ENCODE measurements around the gene ITPR2.

ITPR2 gene

DNA sequence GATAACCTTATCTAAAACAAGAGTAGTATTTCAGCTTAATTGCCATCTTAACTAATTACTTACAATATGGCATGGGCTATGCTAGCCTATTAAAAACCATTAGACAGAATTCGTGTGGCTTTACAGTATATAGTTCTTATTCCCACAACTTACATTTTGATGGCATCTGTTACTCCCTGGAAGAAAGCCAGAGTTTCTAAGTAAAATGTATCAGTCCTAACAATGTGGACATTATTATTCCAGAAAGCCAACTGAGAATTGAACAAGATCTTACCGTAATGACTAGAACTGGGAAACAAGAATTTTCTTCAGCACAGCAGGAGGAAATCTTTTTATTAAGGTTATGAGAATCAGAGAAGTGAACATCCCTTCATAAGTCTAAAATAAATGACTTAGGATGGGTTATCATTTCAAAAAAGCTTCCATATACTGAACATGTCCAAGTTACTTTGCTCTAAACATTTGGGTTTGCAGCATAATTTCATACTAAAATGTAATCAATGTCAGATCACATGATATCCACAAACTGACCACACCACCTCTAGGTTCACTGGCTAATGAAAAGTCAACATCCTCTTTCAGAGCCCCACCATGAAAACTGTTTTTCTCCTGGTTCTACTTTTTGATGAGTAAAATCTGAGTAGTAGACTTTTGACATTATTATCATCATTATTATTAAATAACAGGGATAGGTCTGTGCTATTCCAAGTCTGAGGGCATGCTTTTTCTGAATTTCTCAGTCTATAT lies 457.9 kb downstream of the ITPR2 start:
- no peak for DNase-seq

DNA sequence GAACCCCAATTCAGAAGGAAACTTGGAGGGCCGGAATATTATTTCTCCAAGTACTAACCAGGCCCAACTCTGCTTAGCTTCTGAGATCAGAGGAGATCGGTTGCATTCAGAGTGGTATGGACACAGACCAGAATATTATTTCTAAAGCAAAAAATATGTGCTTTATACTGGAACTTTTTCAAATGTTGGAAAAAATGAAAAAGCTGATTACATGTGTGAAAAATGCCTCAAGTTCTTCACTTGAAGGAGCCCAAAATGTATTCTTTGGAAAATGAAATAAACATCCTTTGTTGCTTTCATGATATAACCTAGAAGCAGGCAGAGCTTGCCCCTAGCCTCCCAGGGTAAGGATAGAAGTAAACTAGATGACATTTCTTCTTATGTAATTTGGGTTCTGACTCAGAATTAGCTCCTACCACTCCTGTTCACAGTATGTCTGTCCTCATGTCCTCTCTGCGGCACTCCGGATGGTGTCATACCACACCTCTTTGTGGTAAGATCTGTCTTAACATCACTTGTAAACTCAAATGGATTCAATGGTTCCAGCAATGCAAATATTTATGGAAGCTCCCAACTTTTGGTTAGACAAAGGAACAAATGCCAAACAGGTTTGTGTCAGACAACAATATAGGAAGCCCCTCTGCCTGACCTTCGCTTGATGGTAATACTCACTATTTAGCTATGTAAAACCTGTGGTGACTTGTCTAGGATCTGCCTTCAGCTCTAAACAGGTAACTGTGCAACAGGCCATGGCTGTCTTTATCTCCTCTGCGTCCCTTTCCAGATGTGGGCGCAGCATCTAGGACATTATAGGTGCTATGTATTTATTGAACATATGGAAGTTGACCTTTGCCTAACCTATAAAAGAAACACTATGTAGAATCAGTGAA lies 459.1 kb downstream of the ITPR2 start:
- DNase-seq = no peak

DNA sequence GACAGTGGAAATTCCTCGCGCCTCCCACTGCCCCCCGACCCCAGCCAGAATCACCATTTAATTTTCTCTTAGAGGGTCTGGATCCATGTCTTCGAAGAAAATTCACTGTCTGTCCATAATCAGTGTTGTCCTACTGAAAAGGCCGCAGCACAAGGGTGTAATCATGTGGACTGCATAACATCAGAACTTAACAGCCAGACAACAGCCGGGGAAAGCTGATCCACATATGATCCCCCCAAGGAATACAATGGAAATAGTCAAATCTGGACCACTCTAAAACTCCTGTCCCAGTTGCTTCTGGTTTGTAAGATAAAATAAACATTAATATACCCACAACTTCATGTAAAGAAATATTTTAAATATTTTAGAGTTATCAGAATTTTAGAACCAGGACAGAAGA lies 460.1 kb downstream of the ITPR2 start:
- DNase-seq = no peak

DNA sequence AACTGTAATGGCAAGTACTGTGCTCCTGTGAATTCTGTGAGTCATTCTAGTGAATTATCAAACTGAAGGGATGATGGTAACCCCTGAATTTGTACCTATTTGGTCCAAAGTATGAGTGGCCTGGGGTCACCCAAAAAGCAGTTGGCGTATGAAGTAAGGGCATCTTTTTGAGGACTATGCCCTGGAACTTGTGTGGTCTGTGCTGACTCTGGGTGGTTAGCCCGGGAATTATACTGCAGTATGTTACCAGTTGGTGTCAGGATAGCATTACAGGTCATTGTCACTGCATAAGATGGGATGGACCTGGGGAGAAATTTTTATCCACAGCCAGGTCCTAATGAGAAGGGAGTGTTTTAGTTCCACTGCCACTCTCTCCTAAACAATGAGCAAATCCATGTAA lies 462.9 kb downstream of the ITPR2 start:
- no peak for DNase-seq

DNA sequence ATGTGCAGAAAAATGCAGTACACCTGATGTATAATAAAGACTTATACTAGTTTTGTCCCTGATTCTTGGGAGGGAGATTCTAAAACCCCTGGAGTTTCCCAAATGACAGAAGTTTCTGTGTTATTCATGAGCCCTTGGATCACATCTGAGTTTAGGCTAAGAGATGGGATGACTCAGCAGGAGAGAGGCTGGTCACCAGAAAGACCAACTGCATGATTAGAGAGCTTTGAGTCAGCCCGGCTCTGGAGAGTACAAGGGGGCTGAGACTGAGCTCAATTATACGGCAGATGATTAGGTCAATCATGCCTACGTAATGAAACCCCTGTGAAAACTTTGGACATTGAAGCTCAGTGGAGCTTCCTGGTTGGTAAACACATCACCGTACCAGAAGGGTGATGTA lies 463.4 kb downstream of the ITPR2 start:
- no peak for DNase-seq

DNA sequence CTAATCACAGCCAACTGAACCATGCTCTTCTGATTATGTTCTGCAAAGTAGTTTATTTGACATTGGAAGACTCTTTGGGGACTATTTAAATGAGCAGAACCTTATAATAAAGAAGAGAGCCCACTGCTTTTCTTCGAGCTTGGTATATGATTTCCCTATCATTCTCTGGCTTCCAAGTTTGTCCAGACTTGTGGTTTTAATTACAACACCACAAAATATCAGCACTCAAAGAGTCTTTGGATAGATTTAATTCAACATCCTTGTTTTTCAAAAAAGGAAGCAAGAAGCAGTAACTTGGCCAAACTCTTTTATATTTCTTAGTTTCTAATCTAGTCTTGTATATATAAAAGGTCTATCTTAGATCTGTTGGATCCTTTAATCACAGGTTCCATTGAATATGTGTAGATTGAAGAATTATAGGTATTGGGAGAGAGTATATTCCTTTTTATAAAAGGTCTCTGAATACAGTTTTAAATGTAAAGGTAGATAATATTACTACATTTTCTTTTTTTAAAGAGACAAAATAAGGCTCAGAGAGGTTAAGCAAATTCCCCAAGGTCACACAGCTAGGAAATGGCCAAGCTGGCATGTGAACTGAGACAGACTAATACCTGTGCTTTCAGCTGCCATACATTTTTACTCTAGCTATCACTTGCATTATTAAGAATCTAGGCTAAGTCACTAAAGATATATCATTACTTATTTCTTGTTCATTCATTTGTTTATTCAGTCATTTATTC lies 464.8 kb downstream of the ITPR2 start:
- DNase-seq = no peak

DNA sequence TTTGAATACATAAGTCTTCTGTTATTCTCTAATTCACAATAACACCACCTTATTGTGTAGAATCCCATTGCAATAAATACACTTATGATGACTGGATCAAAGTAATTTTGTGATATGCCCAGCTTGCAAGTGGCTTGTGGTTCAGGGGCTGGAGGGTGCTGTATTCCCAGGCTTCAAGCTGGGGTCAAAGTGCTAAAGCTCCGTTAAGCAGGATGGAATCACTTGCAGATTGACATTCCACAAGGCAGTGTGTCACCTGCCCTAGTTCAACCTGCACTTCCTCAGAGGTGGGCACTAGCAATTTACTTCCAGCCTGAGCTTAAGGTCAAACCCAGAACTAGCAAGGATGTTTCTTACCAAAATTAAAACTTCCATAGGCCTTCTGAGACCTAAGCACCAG lies 471.0 kb downstream of the ITPR2 start:
- DNase-seq = no peak

DNA sequence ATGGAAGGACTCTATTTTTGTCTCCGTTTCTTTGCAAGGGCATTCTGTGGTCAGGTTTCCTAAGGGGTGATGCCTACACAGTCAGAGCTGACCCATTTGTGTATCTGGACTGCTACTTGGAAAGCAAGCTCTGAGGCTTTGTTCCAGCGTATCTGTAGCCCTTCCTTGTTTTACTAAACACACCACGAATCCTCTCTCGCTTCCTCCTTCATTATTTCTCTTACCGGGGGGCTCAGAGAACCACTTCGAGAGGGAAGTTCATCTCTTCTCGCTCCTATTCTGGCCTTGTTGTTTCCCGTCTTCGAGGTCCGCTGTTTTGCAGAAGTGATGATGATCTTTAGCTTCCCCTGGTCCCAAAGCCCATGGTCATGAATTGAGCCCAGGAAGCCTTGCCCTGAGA lies 472.9 kb downstream of the ITPR2 start:
- no peak for DNase-seq

DNA sequence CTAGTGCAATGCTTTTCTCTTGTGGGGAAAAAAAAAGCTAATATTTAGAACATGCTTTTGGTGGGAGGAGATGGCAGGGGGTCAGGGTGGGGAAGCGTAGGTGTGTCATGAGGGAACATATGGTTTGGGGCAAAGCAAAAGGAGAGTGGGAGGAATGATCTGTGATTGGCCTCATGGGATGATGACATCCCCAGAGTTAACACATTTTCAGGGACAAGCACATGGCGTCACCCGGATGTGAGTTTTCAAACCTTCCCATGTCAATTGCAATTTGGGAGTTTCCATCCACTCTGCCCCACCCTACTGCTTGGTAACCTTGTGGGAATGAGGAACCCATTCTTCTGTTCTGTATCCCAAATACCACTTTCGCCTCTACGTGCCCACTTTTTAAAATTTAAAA lies 473.4 kb downstream of the ITPR2 start:
- DNase-seq = no peak

DNA sequence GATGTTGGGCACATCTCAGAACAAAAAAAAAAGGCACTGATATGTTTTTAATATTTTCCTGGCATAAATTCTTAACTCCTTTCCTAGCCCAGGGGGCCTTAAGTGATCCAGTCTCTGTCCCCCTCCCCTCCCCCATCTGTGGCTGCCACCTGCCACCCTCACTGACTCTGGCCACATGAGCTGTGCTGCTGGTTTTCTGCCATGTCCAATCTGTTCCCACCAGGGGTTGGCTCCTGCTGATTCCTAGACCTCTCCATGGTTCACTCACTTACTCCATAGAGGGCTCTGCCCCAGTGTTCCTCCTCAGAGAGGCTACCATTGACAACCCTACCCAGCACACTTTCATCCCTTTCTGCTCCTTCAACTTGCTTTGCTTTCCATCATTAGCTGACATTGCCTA lies 474.3 kb downstream of the ITPR2 start:
- DNase-seq = no peak

DNA sequence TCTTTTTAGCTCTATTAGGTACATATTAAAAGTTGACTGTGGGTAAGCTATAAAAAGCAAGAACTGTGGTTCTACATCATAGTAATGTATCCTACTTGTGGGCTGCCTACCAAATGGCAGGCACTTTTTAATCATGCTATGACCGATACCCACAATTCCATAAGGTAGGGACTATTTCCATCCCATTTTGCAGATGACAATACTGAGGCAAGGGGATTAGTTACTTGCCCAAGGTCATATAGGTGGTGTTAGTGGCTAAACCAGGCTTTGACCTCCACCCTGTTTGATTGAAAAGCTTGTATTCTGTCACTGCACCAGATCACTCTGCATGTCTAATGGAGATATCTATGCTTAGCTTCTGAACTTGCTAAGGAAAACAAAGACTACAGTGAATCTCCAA lies 485.7 kb downstream of the ITPR2 start:
- no peak for DNase-seq

DNA sequence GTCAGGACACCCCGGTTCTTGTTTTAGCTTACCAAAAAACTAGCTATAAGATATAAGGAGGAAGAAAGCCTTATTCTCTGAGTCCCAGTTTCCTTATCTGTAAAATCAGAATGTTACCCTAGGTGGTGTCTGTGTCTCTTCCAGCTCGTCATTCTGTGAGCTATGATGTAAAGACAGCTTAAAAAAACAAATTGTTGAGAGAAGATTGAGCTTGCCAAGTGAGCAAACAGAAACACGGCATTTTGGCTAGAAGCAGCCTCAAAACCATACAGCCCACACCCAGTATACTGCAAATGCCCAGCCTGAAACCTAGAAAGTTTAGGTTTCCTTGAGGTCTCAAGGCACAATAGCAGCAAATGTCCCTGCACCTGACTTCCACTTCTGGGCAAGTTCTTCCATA lies 486.3 kb downstream of the ITPR2 start:
- DNase-seq = no peak

DNA sequence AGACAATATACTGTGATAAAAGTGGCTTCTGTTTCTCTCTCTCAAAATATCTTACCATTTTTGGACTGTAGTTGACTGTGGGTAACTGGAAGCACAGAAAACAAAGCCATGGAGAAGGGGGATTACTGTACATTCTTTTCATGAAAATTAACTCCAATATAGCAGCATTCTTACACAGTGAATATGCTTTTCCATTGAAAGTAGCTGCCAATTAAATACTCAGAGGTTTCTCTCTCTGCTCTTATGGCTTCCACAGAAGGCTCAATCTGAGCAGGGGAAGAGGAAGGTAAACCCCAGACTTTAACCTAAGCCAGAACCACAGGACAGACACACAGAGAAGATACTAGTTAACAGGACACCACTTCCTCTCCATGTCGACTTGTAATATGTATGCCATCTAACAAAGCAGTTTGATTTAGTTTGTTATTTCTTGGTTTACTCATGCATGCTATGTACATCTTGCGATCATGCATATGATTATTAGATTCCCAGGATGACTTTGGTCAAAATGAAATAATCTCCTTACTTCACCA lies 487.5 kb downstream of the ITPR2 start:
- DNase-seq = no peak

DNA sequence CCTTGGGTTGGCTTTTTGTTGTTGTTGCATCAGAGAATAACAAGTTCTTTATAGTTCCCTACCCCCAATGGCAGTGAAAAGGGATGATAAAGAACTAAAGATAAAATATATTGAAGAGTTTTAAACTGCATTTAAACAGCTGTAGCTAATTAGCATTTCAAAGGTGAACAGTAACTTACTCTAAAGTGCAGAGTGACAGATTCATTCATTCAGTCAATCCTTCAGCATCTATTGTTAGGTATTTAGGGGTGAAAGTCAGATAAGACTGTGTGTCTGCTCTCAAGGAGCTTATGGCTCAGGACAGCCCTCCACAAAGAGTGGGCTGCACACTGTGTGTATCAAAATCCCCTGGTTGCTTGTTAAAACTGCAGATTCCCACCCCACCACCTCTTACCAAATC lies 491.5 kb downstream of the ITPR2 start:
- DNase-seq = no peak

DNA sequence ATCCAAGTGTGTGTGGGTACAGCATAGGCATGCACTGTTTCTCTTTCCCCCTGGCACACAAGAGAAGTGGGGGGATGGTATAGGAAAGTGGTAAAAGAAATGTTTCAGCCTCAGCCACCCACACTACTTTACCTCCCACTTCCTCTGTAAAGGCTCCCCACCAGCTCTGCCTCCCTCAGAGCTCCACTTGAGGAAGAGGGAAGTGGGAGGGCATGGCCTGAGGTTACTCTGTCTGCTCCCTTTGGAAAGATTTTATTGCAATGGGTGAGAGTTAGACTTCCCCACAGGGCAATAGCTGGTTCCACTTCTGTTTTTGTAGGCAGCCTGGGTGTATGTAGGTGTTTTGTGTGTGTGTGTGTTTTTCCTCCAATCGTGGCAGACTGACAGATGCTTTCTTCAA lies 492.3 kb downstream of the ITPR2 start:
- peak; percentile 56 to 63 for DNase-seq

DNA sequence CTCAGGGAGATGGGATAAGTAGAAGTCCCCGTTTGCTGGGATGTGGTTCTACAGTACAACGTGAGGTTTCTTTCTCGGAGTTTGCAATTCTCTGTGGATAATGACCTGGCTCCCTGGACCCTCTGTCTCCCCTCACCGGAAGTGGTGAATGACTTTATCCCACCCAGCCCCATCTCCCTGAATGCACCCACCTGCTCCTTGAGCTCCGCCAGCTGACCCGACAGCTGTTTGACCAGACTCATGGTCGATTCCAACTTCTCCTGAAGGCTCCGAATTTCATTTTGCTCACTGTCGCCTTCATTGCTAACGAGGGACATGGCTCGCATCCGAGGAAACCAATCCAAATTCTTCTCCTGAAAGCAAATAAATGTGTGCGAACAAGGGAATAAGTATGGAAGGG lies 493.0 kb downstream of the ITPR2 start:
- DNase-seq = no peak

DNA sequence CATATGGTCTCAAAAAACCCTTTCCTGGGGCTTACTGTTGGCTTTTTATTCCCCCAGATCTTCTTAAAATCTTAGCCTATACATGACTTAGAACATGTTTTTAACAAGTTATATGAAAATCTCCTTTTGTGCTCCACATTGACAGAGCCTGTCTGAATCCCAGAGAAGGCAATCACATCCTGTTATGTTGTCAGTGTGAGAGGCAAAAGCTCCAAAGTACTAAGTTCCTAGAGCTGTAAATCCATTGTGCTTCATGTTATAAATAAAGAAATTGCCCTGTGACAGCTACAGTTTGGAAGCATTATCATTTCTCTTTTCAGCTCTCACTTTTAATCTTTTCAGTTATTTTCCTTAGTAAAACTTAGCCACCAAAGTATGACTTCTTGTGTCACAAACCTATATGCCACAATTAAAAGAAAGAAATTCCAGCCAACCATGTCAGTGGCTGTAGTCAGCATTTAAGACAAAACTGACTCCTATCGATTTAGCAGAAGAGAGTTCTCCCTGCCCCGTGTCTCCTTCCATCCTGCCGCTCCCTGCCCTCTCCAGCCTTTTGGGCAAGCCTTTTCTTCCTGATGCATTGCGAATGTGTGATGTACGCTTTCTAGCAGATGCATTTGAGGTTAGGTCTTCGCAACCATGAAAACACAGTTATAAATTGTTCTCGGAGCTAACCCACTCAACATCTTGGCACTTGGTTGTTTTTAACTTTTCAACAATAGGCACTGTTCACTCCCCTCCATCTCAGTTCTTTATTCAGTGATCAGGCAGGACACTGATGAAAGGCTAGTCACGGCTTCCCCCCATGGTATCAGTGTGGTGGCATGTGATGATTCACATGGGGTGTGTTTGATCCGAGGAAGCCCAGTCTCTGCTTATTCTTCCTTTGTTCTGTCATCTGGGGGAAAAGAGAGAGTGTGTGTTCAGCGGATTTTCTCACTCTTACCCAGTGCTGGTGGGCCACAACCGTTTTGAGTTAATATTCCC lies 494.1 kb downstream of the ITPR2 start:
- no peak for DNase-seq

DNA sequence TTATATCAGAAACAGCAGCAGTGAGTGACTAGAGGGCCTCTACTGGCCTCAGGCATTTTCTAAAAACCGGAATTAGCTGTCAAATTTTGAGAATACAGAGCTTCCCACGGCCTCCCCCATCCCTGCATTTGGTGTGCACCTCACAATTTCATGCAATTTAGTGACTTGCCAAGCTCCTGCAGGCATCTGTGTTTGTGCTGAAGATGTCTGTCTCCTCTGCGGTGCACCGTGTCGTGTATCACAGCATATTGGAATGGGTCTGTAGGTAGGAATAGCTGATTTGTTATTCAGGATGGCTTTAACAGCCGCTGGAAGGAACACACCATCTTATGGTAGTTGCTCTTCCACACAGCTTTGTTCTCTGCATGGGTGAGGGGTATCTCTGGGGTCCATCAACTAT lies 497.3 kb downstream of the ITPR2 start:
- no peak for DNase-seq

DNA sequence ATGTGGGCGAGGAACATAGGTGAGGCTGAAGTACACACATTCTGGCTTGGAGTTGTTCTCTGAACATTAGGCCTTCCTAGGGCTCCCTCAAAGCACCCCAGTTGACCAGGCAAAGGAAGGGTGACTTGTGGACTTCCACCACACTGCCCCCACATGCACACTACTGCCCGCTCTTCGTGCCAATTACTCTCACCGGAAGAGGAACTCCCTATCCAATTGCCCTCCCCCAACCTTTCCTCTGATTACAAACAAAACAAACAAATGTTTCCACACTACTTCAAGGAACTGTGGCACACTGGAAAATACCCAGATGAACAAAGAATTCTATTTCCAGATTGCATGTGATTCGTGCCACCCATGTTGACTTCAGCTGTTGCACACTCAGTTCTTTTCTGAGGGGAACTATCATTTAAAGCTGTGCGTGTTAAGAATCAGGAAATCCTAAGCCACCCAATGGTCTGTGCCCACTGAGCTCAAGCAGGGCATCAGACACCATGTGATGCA lies 498.3 kb downstream of the ITPR2 start:
- no peak for DNase-seq

DNA sequence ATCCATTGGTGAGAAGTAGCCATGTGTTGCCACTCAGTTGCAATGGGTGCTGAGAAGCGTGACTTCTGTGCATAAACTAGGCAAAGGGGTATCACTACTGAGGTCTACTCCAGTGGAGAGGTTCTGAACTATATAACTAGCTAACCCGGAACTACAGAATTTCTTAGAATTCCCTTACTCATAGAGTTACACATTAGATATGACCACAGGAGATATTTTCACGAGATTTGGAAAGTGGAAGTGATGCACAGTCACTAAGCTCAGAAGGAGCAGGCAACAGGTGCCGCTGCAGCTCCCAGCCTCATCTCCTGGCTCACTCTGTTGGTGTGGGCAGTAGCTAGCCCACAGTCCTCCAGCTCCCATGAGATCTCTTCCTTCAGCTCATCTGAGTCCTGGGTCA lies 501.0 kb downstream of the ITPR2 start:
- no peak for DNase-seq

DNA sequence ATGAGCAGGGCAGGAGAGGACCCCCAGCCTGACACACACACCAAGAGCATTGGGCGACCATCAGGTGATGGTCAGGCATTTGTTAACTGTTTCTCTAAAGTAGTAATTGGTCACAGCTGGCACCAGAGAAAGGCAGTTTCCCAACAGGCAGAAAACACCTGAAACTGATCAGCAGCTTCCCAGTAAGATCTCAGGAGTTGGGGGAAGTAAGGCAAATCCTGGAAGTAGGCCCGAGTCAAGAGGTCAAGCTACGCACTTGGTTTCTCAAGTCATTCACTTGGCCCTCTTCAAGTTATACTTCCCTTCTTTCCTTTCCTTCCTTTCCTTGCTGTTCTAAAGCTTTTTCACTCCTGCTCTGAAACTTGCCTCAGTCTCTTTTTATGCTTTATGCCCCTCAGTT lies 501.9 kb downstream of the ITPR2 start:
- no peak for DNase-seq
